Cerebellar nuclear complex (tissue), 1 donor: Measurements from ENCODE around the gene CLEC18A.
"Not testable (repeated sequence)": the region's sequence is repeated elsewhere in the genome, so short reads cannot be mapped to it uniquely, and the experiment has no call there.

Experiments used
- DNase-seq, 2 experiments: peaks; one replicate each; lab custom pipeline; 2025; lab: John Stamatoyannopoulos, UW

Gene CLEC18A

DNA sequence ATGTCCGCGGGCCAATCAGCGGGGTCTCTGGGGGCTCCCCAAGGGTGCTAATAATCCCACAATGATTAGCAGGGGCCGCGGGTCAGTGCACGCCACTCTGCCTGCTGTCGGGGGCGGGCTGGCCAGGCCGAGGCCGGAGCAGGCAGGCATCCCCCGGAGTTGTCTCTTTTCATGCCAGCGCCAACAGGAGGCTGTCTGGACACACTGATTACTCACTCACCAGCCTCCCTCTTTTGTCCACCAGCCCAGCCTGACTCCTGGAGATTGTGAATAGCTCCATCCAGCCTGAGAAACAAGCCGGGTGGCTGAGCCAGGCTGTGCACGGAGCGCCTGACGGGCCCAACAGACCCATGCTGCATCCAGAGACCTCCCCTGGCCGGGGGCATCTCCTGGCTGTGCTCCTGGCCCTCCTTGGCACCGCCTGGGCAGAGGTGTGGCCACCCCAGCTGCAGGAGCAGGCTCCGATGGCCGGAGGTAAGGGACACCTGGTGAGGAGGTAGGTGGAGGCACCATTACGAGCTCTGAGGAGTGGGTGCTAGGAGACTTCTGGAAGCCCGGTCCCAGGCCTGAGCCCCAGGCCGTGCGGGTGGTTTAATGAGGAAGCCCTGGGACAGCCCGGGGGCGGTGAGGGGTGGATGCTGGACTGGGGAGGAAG, at the start of gene CLEC18A:
Gene CLEC18A, plus strand, starts transcription at position 318 of the 655 bp plus-strand sequence. Its CDS starts 33 bp downstream, at position 351.
- not testable (repeated sequence) for DNase-seq

GRCh38 chr16:69903865-69904415, 47.2 kb upstream of the CLEC18A start:
- no peak for DNase-seq

GRCh38 chr16:69904495-69905170, 46.5 kb upstream of the CLEC18A start:
- no peak for DNase-seq

- DNase-seq = no peak
Measured at GRCh38 chr16:69905171-69905555, 46.0 kb upstream of the CLEC18A start.

DNA sequence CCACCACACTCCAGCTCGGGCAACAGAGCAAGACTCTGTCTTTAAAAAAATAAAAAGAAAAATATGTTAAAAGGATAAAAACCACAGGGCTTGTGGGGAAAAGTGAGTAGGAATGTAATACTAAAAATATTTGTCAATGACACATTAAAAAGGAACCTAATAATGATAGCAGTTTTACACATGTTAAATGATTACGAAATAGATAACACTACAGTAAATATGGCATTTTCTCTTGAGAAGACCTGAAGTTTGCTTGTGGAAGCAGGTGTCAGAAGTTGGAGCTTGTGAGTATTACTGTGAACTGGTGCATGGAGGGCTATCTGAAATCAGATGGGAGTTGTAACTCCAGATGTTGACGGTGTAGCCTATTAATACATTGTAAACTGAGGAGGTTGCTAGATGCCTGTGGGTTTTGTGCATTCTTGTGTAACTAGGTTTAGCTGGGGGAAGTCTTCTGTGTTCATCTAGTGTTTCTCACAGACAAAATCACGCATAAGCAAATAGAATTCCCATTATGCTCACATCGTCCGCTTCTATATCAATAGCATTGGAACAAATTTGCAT, 44.2 kb upstream of the CLEC18A start:
- no peak for DNase-seq

- DNase-seq = no peak
Measured at GRCh38 chr16:69909043-69909442, 42.1 kb upstream of the CLEC18A start.

- DNase-seq = no peak
Measured at GRCh38 chr16:69909760-69910159, 41.4 kb upstream of the CLEC18A start.

DNA sequence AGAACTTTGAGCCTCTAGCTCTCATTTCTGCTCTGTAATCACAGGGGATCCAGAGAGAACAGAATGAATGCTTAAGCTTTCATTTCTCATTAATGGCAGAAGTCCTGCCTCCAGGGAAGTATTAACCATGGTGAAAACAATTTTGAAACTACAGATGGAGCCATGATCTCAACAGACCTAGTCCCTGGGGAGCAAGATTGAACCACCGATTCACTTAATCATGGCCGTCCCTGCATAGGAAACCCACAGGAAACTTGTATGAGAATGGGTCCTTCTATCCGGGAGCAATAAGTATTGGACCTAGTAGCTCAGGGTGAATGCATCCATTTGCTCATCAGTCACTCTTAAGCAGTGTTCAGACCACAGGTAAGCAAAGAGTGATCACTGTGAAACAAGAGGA, 40.2 kb upstream of the CLEC18A start:
- DNase-seq = no peak

- DNase-seq = no peak
Measured at GRCh38 chr16:69916462-69916861, 34.7 kb upstream of the CLEC18A start.

- no peak for DNase-seq
Measured at GRCh38 chr16:69917311-69917710, 33.8 kb upstream of the CLEC18A start.

DNA sequence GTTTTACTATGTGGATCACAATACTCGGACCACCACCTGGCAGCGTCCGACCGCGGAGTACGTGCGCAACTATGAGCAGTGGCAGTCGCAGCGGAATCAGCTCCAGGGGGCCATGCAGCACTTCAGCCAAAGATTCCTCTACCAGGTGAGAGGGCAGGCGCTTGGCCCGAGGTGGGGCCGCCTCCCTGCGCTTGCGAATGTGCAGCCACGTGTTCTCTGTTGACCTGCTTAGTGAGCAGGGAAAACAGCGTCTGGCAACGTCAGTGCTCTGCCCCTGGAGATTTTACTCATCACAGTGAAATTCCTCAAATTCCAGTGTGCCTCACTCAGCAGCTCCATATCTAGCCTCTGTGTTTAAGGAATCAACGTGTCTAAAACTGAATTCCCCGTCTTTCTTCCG, 33.4 kb upstream of the CLEC18A start:
- DNase-seq = peak in 1 of 2 experiments; percentile 46

DNA sequence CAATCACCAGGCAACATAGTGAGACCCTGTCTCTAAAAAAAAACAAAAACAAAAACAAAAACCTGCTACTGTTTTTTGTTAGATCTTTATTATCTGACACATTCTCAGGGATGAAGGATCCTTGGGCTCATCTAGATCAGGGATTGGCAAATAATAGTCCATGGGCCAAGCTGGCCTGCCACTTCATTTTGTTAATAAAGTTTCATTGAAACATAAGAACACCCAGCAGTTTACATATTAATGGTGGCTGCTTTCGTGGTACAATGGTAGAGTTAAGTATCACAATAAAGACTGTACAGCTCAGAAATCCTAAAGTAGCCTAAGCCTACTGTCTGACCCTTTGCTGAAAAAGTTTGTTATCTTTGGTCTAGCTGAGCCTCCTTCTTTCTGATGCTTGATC, 32.9 kb upstream of the CLEC18A start:
- DNase-seq = no peak

- no peak for DNase-seq
Measured at GRCh38 chr16:69921127-69921526, 30.0 kb upstream of the CLEC18A start.

DNA sequence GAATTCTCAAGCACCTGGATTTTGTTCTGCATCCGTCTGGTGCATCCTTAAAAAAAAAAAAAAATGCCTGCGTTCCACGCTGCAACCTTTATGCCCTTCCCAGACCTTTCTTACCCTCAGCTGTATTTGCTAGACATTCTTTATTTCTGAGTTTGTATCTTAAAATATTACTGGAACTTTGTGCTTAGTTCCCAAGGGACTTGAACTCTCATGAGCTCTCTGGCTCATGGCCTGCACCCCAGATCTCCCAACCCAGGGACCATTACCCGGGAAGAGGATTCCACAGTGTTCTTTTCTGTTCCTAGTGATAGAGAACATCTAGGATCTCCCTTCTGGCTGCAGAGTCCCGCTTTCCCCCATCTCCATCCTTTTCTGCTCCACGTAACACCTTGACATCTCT, 28.9 kb upstream of the CLEC18A start:
- no peak for DNase-seq

- no peak for DNase-seq
Measured at GRCh38 chr16:69924041-69924775, 26.9 kb upstream of the CLEC18A start.

DNA sequence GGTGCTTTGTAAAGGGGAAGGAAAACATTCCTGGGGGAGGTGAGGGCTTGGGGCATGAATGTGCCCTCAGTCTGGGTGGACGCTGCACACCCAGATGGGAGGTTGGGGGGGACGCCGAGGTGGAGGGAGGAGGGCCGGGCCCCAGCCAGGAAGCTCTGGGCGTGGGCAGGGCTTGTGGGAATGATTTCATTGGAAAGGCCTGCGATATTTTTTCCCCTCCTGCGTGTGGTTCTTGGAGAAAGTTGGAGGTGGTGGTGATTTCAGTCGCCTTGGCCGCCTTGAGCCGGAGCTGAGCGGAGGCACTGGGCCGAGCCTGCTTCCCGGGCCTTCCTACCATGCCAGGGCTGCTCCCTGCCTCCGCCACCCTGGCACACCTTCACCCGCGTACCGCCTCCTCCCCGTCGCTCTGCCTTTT, 26.4 kb upstream of the CLEC18A start:
- DNase-seq = no peak

GRCh38 chr16:69925311-69925710, 25.8 kb upstream of the CLEC18A start:
- no peak for DNase-seq

GRCh38 chr16:69926241-69926640, 24.9 kb upstream of the CLEC18A start:
- DNase-seq = peak in 1 of 2 experiments; percentile 59

DNA sequence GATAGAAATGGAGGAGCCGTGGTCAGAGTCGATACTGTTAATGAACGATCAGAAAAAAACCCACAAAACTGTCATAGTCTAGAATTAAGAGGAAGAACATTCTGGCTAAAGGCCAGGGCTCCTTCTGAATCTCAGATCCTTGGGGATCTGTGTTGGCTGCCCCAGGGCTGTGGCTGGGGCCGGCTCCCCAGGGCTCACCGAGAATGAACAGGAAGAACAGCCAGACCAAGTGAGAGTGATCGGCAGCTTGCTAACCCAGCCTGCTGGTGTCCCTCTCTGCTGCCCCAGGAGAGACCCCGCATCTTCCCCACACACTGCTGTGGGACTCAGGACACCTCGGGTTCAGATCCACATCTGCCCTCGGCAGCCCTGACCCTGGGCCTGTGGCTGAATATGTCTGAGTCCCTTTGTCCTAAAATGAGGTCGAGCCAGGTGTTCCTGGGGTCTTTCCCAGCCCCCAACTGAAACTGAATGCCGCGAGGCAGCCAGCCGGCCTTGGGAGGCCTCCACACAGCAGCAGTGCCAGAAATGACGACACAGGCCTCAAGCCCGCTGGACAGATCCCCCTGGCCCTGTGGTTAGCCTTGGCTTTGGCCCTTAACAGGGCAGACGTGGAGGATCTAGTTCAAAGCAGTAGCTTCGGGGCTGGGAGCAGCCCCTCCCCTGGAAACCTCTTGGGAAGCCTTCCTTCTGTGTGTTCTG, 23.9 kb upstream of the CLEC18A start:
- DNase-seq = no peak

- no peak for DNase-seq
Measured at GRCh38 chr16:69928856-69929400, 22.2 kb upstream of the CLEC18A start.

DNA sequence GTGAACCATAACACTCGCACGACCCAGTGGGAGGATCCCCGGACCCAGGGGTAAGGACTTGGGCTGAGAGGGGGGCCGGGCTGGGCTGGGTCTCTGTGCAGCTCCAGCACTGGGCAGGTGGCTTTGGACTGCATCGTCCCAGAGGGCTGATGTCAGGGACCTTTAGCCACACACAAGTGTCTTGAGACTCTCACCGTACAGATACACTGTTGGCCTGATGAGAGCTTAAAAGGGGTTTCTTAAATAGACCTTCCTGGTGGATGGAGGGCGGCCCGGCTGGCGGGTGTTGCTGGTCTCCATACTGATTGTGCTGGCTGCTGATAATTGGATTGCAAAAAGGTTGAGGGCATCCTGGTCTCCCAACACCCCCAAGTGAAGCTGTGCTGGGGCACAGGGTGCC, 21.7 kb upstream of the CLEC18A start:
- DNase-seq = no peak
